HG03442 (cell line): ENCODE measurements around the gene ATXN2.

Source experiments
- ATAC-seq: cut with Tn5 transposase; IDR thresholded peaks from one replicate; pipeline ENCODE4 v1.9.1; 2021; ENCODE audit warnings: mild to moderate bottlenecking, moderate library complexity; ENCODE audit not compliant: unreplicated experiment

The ATXN2 gene

GRCh38 chr12:111453071-111453989 lies 145.8 kb downstream of the ATXN2 start:
- ATAC-seq = no peak

- ATAC-seq = no peak
Observed at GRCh38 chr12:111451649-111452129, 147.4 kb downstream of the ATXN2 start.

- ATAC-seq = no peak
Observed at GRCh38 chr12:111451232-111451631, 147.9 kb downstream of the ATXN2 start.

- no peak for ATAC-seq
Observed at GRCh38 chr12:111450676-111451075, 148.4 kb downstream of the ATXN2 start.

GRCh38 chr12:111448846-111449790 lies 150.0 kb downstream of the ATXN2 start:
- ATAC-seq = no peak

GRCh38 chr12:111448266-111448830 lies 150.8 kb downstream of the ATXN2 start:
- ATAC-seq = no peak

GRCh38 chr12:111447571-111448265 lies 151.4 kb downstream of the ATXN2 start:
- no peak for ATAC-seq

- ATAC-seq = no peak
Observed at GRCh38 chr12:111446631-111447570, 152.2 kb downstream of the ATXN2 start.

- no peak for ATAC-seq
Observed at GRCh38 chr12:111445726-111446581, 153.2 kb downstream of the ATXN2 start.

GRCh38 chr12:111444925-111445725 lies 154.0 kb downstream of the ATXN2 start:
- peak; percentile 77 for ATAC-seq

- ATAC-seq = peak; percentile 29
Observed at GRCh38 chr12:111444314-111444924, 154.7 kb downstream of the ATXN2 start.

- ATAC-seq = no peak
Observed at GRCh38 chr12:111443586-111443985, 155.5 kb downstream of the ATXN2 start.

GRCh38 chr12:111443086-111443485 lies 156.0 kb downstream of the ATXN2 start:
- ATAC-seq = no peak

GRCh38 chr12:111442301-111443045 lies 156.6 kb downstream of the ATXN2 start:
- ATAC-seq = no peak

- ATAC-seq = no peak
Observed at GRCh38 chr12:111441107-111441928, 157.8 kb downstream of the ATXN2 start.

- ATAC-seq = no peak
Observed at GRCh38 chr12:111440631-111441030, 158.5 kb downstream of the ATXN2 start.
